GM12878 (cell line): ENCODE results near the gene SLC26A1. TPM values are rescaled to one million over a fixed set of nuclear protein-coding genes. Genes with fewer than 3 reads are reported as not detected.

Experiments used
- CBFB ChIP-seq: IDR thresholded peaks from 2 replicates; pipeline ENCODE4 v1.6.1; 2016; ENCODE audit warnings: antibody characterized with exemption, low read depth
- CHD2 ChIP-seq: IDR thresholded peaks from 2 replicates; pipeline ENCODE4 v1.6.1; 2011; ENCODE audit warnings: low read depth, low read length, improper control_type of control experiment, borderline replicate concordance
- EP300 ChIP-seq, 2 experiments: fragments of 150-350 bp in 1 of 2; IDR thresholded peaks; 2 replicates each; pipeline ENCODE4 v1.6.1; 2011 to 2012; ENCODE audit warnings: low read depth in 2 of 2, low read length in 2 of 2, borderline replicate concordance in 1 of 2, improper control_type of control experiment in 1 of 2, inconsistent platforms in 1 of 2; ENCODE audit not compliant: control insufficient read depth in 1 of 2
- EZH2 ChIP-seq: IDR thresholded peaks from 2 replicates; pipeline ENCODE4 v1.6.1; 2012; ENCODE audit warnings: low read depth, mild to moderate bottlenecking, control low read depth, inconsistent platforms, low read length, borderline replicate concordance; ENCODE audit not compliant: control insufficient read depth
- IKZF2 ChIP-seq, 2 experiments: fragments of 450-650 bp; IDR thresholded peaks; 2 replicates each; pipeline ENCODE4 v1.6.1; 2017; ENCODE audit warnings: mild to moderate bottlenecking in 2 of 2, moderate library complexity in 2 of 2
- IRF3 ChIP-seq: fragments of 450-650 bp; IDR thresholded peaks from 2 replicates; pipeline ENCODE4 v1.6.1; 2014; ENCODE audit warnings: mild to moderate bottlenecking
- JUNB ChIP-seq: IDR thresholded peaks from 2 replicates; pipeline ENCODE4 v1.6.1; 2016; ENCODE audit warnings: antibody characterized with exemption, mild to moderate bottlenecking
- JUND ChIP-seq: IDR thresholded peaks from 2 replicates; pipeline ENCODE4 v1.6.1; 2012; ENCODE audit warnings: low read depth, mild to moderate bottlenecking, low read length, improper control_type of control experiment, moderate library complexity
- MTA3 ChIP-seq: IDR thresholded peaks from 2 replicates; pipeline ENCODE4 v1.6.1; 2012; ENCODE audit warnings: low read length, inconsistent platforms, borderline replicate concordance
- NR2C1 ChIP-seq: fragments of 450-650 bp; IDR thresholded peaks from 2 replicates; pipeline ENCODE4 v1.6.1; 2017; ENCODE audit warnings: antibody characterized with exemption, mild to moderate bottlenecking, moderate library complexity
- PBX3 ChIP-seq: IDR thresholded peaks from 2 replicates; pipeline ENCODE4 v1.6.1; 2011; ENCODE audit warnings: mild to moderate bottlenecking, low read depth, low read length, moderate library complexity; ENCODE audit not compliant: insufficient replicate concordance
- PKNOX1 ChIP-seq: fragments of 450-650 bp; IDR thresholded peaks from 2 replicates; pipeline ENCODE4 v1.6.1; 2016; ENCODE audit warnings: mild to moderate bottlenecking
- POLR2A ChIP-seq: IDR thresholded peaks from 2 replicates; pipeline ENCODE4 v1.6.1; 2011; ENCODE audit warnings: low read depth, mild to moderate bottlenecking, low read length
- POLR2AphosphoS2 ChIP-seq: IDR thresholded peaks from 2 replicates; pipeline ENCODE4 v1.6.1; 2011; ENCODE audit warnings: low read depth, mild to moderate bottlenecking, low read length, improper control_type of control experiment, moderate library complexity
- SMAD5 ChIP-seq: IDR thresholded peaks from 2 replicates; pipeline ENCODE4 v1.6.1; 2016; ENCODE audit warnings: antibody characterized with exemption, low read depth
- SMC3 ChIP-seq: IDR thresholded peaks from 2 replicates; pipeline ENCODE4 v1.6.1; 2011; ENCODE audit warnings: low read length, improper control_type of control experiment, borderline replicate concordance
- TCF3 ChIP-seq: IDR thresholded peaks from 2 replicates; pipeline ENCODE4 v1.6.1; 2012; ENCODE audit warnings: low read depth, mild to moderate bottlenecking, low read length, borderline replicate concordance; ENCODE audit not compliant: insufficient read depth
- YY1 ChIP-seq: IDR thresholded peaks from 2 replicates; pipeline ENCODE4 v1.6.1; 2011; ENCODE audit warnings: low read depth, mild to moderate bottlenecking, low read length
- ZBTB11 ChIP-seq: fragments of 450-650 bp; formaldehyde crosslinking; IDR thresholded peaks from 2 replicates; pipeline ENCODE4 v1.5.0; 2022; ENCODE audit warnings: mild to moderate bottlenecking, missing genetic modification characterization
- ZBTB4 ChIP-seq: fragments of 450-650 bp; formaldehyde crosslinking; IDR thresholded peaks from 2 replicates; pipeline ENCODE4 v1.4.0; 2022; ENCODE audit warnings: mild to moderate bottlenecking, moderate library complexity
- polyA plus RNA-seq, 11 experiments: library from polyadenylated mRNA; depleted of rRNA in 4 of 11; unstranded in 6 of 11; stranded (reverse) in 5 of 11; fragments of >200 nt; fragmentation: Nextera tagmentation in 4 of 11; fragmentation: Illumina TruSeq in 1 of 11; extraction: Ambion mirVana in 4 of 11; extraction: Trizol in 1 of 11; gene quantifications; 1 replicate in 1 of 11; 2 replicates in 10 of 11; pipeline versions ENCODE4 v1.2.1 to v1.2.3, GENCODE V29; 2011 to 2016; ENCODE audit warnings: inconsistent platforms in 2 of 11, missing spikeins in 2 of 11, low read depth in 1 of 11
- total RNA-seq, 4 experiments: library from RNA; depleted of rRNA in 3 of 4; stranded (reverse); fragments of >200 nt in 3 of 4; fragmentation: Illumina TruSeq in 1 of 4; extraction: Trizol in 1 of 4; gene quantifications; 2 replicates each; pipeline versions ENCODE4 v1.2.1 to v1.2.3, GENCODE V29; 2013 to 2021

The SLC26A1 gene
- total and polyA plus RNA-seq, 10 of the 15 experiments (the other 5 are each of a cell fraction or from before 2014, with no cell fraction given): 0.05 to 0.96 (median 0.28) TPM; not detected in 5

GRCh38 chr4:986879-987623 lies 6.2 kb downstream of the SLC26A1 start, which contains the start of gene IDUA (continued):
- no peak for TF ChIP-seq PBX3
- TF ChIP-seq MTA3: no peak
- no peak for TF ChIP-seq ZBTB4
- TF ChIP-seq JUNB: no peak
- no peak for TF ChIP-seq PKNOX1
- no peak for TF ChIP-seq SMAD5
- TF ChIP-seq POLR2AphosphoS2: no peak
- no peak for TF ChIP-seq IKZF2 (IDR thresholded peaks at IDR 0.05)
- TF ChIP-seq EP300 (IDR thresholded peaks at IDR 0.05; ENCODE audit: borderline replicate concordance in 1 of 2, control insufficient read depth in 1 of 2, low read depth in 2 of 2, low read length in 2 of 2): 0 out of 4 replicates have a peak, but pooled peaks of 1 of the 2 experiments have one; percentile 7
- peak; percentile 91 for TF ChIP-seq NR2C1
- TF ChIP-seq ZBTB11 (CRISPR knock-in tag): no peak
- TF ChIP-seq IRF3: no peak
- peak; percentile 43; the same call in 1 of the 2 replicates for TF ChIP-seq YY1
- peak; percentile 62 for TF ChIP-seq SMC3
- peak; percentile 76 for TF ChIP-seq POLR2A
- TF ChIP-seq CBFB: no peak
- no peak for TF ChIP-seq JUND
- no peak for TF ChIP-seq TCF3
- no peak for TF ChIP-seq EZH2
- TF ChIP-seq CHD2: no peak
